ENCODE measurements around the gene RNF43. TPM values are rescaled to one million over a fixed set of nuclear protein-coding genes. Genes with fewer than 3 reads are reported as not detected.

RNF43 gene
- total and polyA plus RNA-seq, 2 experiments from 2014 or later, result under 0.01 to 0.23 TPM

GRCh38 chr17:58370309-58370708 lies 47.0 kb downstream of the RNF43 start:
- H3K4me1 ChIP-seq (ENCODE audit: insufficient read depth), result no peaks in the 10 kb centered on the region
- H3K4me3 ChIP-seq, result no peak overlapping the region
- no peak overlapping the region for H3K4me2 ChIP-seq (ENCODE audit: unreplicated experiment)
- TF ChIP-seq EZH2phosphoT487 (IDR thresholded peaks at IDR 0.05; ENCODE audit: insufficient read depth, low read depth) (no peak), EZH2 (IDR thresholded peaks at IDR 0.05; ENCODE audit: insufficient read depth, poor library complexity, severe bottlenecking) (no peak)
- H3K27ac ChIP-seq, result no peak overlapping the region
- H3F3A ChIP-seq (ENCODE audit: insufficient read depth), result no peaks in the 10 kb centered on the region
- DNase-seq, result no peak
- H3K27me3 ChIP-seq (replicated peaks; ENCODE audit: insufficient read depth), result no peaks in the 10 kb centered on the region; the same call in 1 of the 2 replicates
- H3K9ac ChIP-seq, result no peak overlapping the region
- H3K36me3 ChIP-seq (ENCODE audit: low read depth), result no peaks in the 10 kb centered on the region
- no peaks in the 10 kb centered on the region for H3K9me2 ChIP-seq (ENCODE audit: insufficient read depth)
- no peaks in the 10 kb centered on the region for H4K20me1 ChIP-seq (ENCODE audit: insufficient read depth)
- WGBS, 2 experiments (ENCODE audit: low coverage in 1 of 2, low lambda C conversion rate in 2 of 2, missing lambda C conversion rate in 2 of 2), result 59 to 60% methylated on average over 5 of the region's 5 CpGs
- no peak overlapping the region for H2AFZ ChIP-seq
- H3K79me2 ChIP-seq (ENCODE audit: insufficient read depth), result no peaks in the 10 kb centered on the region
- in situ Hi-C loops (cut with MboI), result no loop called here
- no peaks in the 10 kb centered on the region for H3K9me3 ChIP-seq (ENCODE audit: low read depth)

DNA sequence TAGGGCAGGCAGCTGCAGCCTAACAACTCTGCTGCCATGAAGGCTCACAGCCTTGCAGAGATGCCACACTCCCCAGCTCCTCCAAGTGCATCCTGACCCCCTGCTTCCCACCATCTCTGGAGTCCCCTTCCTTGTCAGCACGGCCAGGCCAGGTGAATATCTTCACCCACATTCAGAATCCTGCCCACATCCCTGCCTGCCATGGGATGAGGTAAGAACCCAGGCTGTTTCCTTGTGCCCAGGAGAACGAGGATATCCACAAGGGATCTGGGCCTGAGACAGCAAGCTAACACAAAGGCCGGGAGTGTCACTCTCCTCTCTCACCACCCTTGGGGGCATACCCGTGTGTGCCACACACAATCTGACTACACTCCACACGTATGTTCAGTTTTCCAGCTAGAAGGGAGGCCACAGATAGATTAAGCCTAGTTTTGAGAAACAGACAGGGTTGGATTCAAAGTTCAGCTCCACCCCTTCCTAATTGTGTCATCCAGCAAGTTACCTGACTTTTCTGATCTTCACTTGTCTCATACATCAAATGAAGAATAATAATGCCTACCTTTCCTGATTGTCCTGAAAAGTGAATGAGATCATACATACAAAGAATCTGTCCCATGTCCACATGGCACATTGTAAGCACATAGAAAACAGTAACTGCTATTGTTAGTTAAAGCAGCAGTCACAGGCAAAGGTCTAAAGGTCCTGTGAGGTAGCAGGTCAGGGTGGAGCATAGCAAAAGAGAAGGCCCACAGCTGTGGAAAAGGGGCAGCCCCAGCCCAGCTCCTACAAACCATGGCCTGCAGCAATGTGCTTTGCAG lies 47.9 kb downstream of the RNF43 start:
- no peak overlapping the region for H3K9ac ChIP-seq
- in situ Hi-C loops (cut with MboI), result no loop called here

DNA sequence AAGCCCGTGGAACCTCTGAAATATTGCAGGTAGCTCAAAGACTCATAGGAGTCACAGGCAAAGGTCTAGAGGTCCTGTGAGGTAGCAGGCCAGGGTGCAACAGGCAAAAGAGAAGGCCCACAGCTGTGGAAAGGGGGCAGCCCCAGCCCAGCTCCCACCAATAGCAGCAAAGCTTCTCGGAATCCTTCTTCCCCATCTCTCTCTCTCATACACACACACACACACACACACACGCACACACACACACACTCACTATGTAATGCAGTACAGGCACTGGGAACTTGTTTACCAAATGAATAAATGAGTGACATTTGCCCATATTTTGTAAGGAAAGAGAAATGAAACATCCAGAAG lies 48.5 kb downstream of the RNF43 start:
- Histone ChIP-seq H3K79me2 (ENCODE audit: insufficient read depth) (no peaks in the 10 kb centered on the region), H3K9ac (no peak overlapping the region), H3K27ac (no peak overlapping the region), H3K27me3 (replicated peaks; ENCODE audit: insufficient read depth) (peaks cover 6% of the 10 kb centered on the region; the same call in 1 of the 2 replicates), H4K20me1 (ENCODE audit: insufficient read depth) (no peaks in the 10 kb centered on the region), H3K9me2 (ENCODE audit: insufficient read depth) (no peaks in the 10 kb centered on the region), H3K4me2 (ENCODE audit: unreplicated experiment) (no peak overlapping the region), H3K9me3 (ENCODE audit: low read depth) (no peaks in the 10 kb centered on the region), H3K4me3 (no peak overlapping the region), H3K4me1 (ENCODE audit: insufficient read depth) (no peaks in the 10 kb centered on the region), H2AFZ (no peak overlapping the region), H3K36me3 (ENCODE audit: low read depth) (no peaks in the 10 kb centered on the region), H3F3A (ENCODE audit: insufficient read depth) (no peaks in the 10 kb centered on the region)
- in situ Hi-C loops (cut with MboI), result no loop called here
- no peak for TF ChIP-seq EZH2 (IDR thresholded peaks at IDR 0.05; ENCODE audit: insufficient read depth, poor library complexity, severe bottlenecking)
- TF ChIP-seq EZH2phosphoT487 (IDR thresholded peaks at IDR 0.05; ENCODE audit: insufficient read depth, low read depth), result no peak
- no peak for DNase-seq
- WGBS, 2 experiments (ENCODE audit: low coverage in 1 of 2, low lambda C conversion rate in 2 of 2, missing lambda C conversion rate in 2 of 2), result 59 to 63% methylated on average over 3 of the region's 3 CpGs

More for the DNA sequence above, 47.9 kb downstream of the RNF43 start:
- 23% methylated on average over 5 of the region's 5 CpGs for WGBS, 2 experiments (ENCODE audit: low coverage in 1 of 2, low lambda C conversion rate in 2 of 2, missing lambda C conversion rate in 2 of 2)
- TF ChIP-seq EZH2 (IDR thresholded peaks at IDR 0.05; ENCODE audit: insufficient read depth, poor library complexity, severe bottlenecking), result no peak
- no peak for TF ChIP-seq EZH2phosphoT487 (IDR thresholded peaks at IDR 0.05; ENCODE audit: insufficient read depth, low read depth)
- no peak for DNase-seq
- Histone ChIP-seq H4K20me1 (ENCODE audit: insufficient read depth) (no peaks in the 10 kb centered on the region), H3K27me3 (replicated peaks; ENCODE audit: insufficient read depth) (no peaks in the 10 kb centered on the region; the same call in 1 of the 2 replicates), H3K9me2 (ENCODE audit: insufficient read depth) (no peaks in the 10 kb centered on the region), H3K4me2 (ENCODE audit: unreplicated experiment) (no peak overlapping the region), H3K9me3 (ENCODE audit: low read depth) (no peaks in the 10 kb centered on the region), H3F3A (ENCODE audit: insufficient read depth) (no peaks in the 10 kb centered on the region), H3K4me1 (ENCODE audit: insufficient read depth) (no peaks in the 10 kb centered on the region), H3K4me3 (no peak overlapping the region), H3K79me2 (ENCODE audit: insufficient read depth) (no peaks in the 10 kb centered on the region), H3K27ac (no peak overlapping the region), H3K36me3 (ENCODE audit: low read depth) (no peaks in the 10 kb centered on the region), H2AFZ (no peak overlapping the region)

Other genes with a start within 250 kb of the RNF43 start
- not detected in 2 replicates for gene EPX, start 224.8 kb downstream of the RNF43 start, total RNA-seq (2014; rRNA removed; shearing (Covaris generic))
- gene EPX, start 224.8 kb downstream of the RNF43 start, polyA plus RNA-seq (2016; fragmentation: Nextera tagmentation; extraction: Ambion mirVana), result not detected in 2 replicates
- 10.2 and 15.3 TPM in 2 replicates for gene MKS1, start 198.3 kb downstream of the RNF43 start, total RNA-seq (2014; rRNA removed; shearing (Covaris generic))
- 14.1 and 15.7 TPM in 2 replicates for gene MKS1, start 198.3 kb downstream of the RNF43 start, polyA plus RNA-seq (2016; fragmentation: Nextera tagmentation; extraction: Ambion mirVana)
- not detected in 2 replicates for gene LPO, start 178.9 kb downstream of the RNF43 start, total RNA-seq (2014; rRNA removed; shearing (Covaris generic))
- gene LPO, start 178.9 kb downstream of the RNF43 start, polyA plus RNA-seq (2016; fragmentation: Nextera tagmentation; extraction: Ambion mirVana), result 0.11 TPM in 1 of 2 replicates, not detected in the other
- 0.38 TPM in 1 of 2 replicates, not detected in the other for gene MPO, start 136.6 kb downstream of the RNF43 start, total RNA-seq (2014; rRNA removed; shearing (Covaris generic))
- not detected in 2 replicates for gene MPO, start 136.6 kb downstream of the RNF43 start, polyA plus RNA-seq (2016; fragmentation: Nextera tagmentation; extraction: Ambion mirVana)
- under 0.01 and 0.76 TPM in 2 replicates for gene TSPOAP1, start 88.7 kb downstream of the RNF43 start, total RNA-seq (2014; rRNA removed; shearing (Covaris generic))
- gene TSPOAP1, start 88.7 kb downstream of the RNF43 start, polyA plus RNA-seq (2016; fragmentation: Nextera tagmentation; extraction: Ambion mirVana), result 0.63 and 1.0 TPM in 2 replicates
- gene SUPT4H1, start 65.3 kb downstream of the RNF43 start, total RNA-seq (2014; rRNA removed; shearing (Covaris generic)), result 48.7 and 57.1 TPM in 2 replicates
- 88.7 and 92.1 TPM in 2 replicates for gene SUPT4H1, start 65.3 kb downstream of the RNF43 start, polyA plus RNA-seq (2016; fragmentation: Nextera tagmentation; extraction: Ambion mirVana)
- gene HSF5, start 70.9 kb upstream of the RNF43 start, total RNA-seq (2014; rRNA removed; shearing (Covaris generic)), result not detected in 2 replicates
- not detected in 2 replicates for gene HSF5, start 70.9 kb upstream of the RNF43 start, polyA plus RNA-seq (2016; fragmentation: Nextera tagmentation; extraction: Ambion mirVana)
- 19.6 and 20.4 TPM in 2 replicates for gene MTMR4, start 97.1 kb upstream of the RNF43 start, total RNA-seq (2014; rRNA removed; shearing (Covaris generic))
- 8.0 and 8.2 TPM in 2 replicates for gene MTMR4, start 97.1 kb upstream of the RNF43 start, polyA plus RNA-seq (2016; fragmentation: Nextera tagmentation; extraction: Ambion mirVana)

Measured in GM23248 (cell line).